Renal pelvis (tissue), 4 donors: ENCODE data around the gene PIANP. TPM values are rescaled to one million over a fixed set of nuclear protein-coding genes. Genes with fewer than 3 reads are reported as not detected.
"Not testable (repeated sequence)": the region's sequence is repeated elsewhere in the genome, so short reads cannot be mapped to it uniquely, and the experiment has no call there.

ENCODE experiments used
- DNase-seq: peaks from one replicate; pipeline ENCODE4 v3.0.0-alpha.2; 2013
- polyA plus RNA-seq, 3 donors: library from polyadenylated mRNA; unstranded; fragments of 120-200 nt; gene quantifications; one replicate each; pipeline ENCODE4 v1.2.1, GENCODE V29; 2013; ENCODE audit not compliant: insufficient read length in 3 of 3

The PIANP gene
- polyA plus RNA-seq, 3 donors = 12.8 to 15.3 (median 14.3) TPM

- DNase-seq = not testable (repeated sequence)
Measured at GRCh38 chr12:6716031-6716873, 15.6 kb upstream of the PIANP start.

- no peak for DNase-seq
Measured at GRCh38 chr12:6708960-6709394, 8.4 kb upstream of the PIANP start.

- not testable (repeated sequence) for DNase-seq
Measured at GRCh38 chr12:6708351-6708750, 7.7 kb upstream of the PIANP start.

GRCh38 chr12:6703631-6704030 is 3.0 kb upstream of the PIANP start:
- no peak for DNase-seq

GRCh38 chr12:6701078-6701768 is 608 bp upstream of the PIANP start:
- DNase-seq = no peak

- DNase-seq = no peak
Measured at GRCh38 chr12:6699989-6700645, 498 bp downstream of the PIANP start.

- DNase-seq = peak; percentile 20
Measured at GRCh38 chr12:6699259-6699988, 1.2 kb downstream of the PIANP start.

GRCh38 chr12:6698352-6699046 is 2.1 kb downstream of the PIANP start:
- no peak for DNase-seq

GRCh38 chr12:6697584-6698351 is 2.8 kb downstream of the PIANP start:
- DNase-seq = peak; percentile 42

GRCh38 chr12:6696690-6697583 is 3.7 kb downstream of the PIANP start:
- peak; percentile 39 for DNase-seq

- DNase-seq = no peak
Measured at GRCh38 chr12:6695313-6696045, 5.1 kb downstream of the PIANP start.

- no peak for DNase-seq
Measured at GRCh38 chr12:6694701-6695100, 5.9 kb downstream of the PIANP start.

- DNase-seq = no peak
Measured at GRCh38 chr12:6693832-6694355, 6.7 kb downstream of the PIANP start.

- DNase-seq = no peak
Measured at GRCh38 chr12:6692888-6693287, 7.7 kb downstream of the PIANP start.

GRCh38 chr12:6691473-6691872 is 9.1 kb downstream of the PIANP start:
- no peak for DNase-seq

GRCh38 chr12:6688999-6689882 is 11.4 kb downstream of the PIANP start, which contains the start of gene ZNF384:
Gene ZNF384, minus strand, starts transcription at chr12:6689375. Its CDS starts 9,855 bp downstream, at chr12:6679520.
- peak; percentile 100 for DNase-seq

GRCh38 chr12:6688543-6688998 is 12.0 kb downstream of the PIANP start:
- peak; percentile 39 for DNase-seq
